Uterus (tissue), 4 donors: ENCODE measurements around the gene CNFN. TPM values are rescaled to one million over a fixed set of nuclear protein-coding genes. Genes with fewer than 3 reads are reported as not detected.

Experiments used
- DNase-seq, 2 donors: peaks; one replicate each; pipeline ENCODE4 v3.0.0-alpha.2; 2019 to 2020
- H3K27ac ChIP-seq, 2 donors: fragments of 200-600 bp; sonication (generic); 1 replicate in 1 of 2; 2 replicates in 1 of 2; pipeline ENCODE4 v1.5.1; 2016 to 2018
- H3K27me3 ChIP-seq, 2 donors: fragments of 200-600 bp; sonication (generic); one replicate each; pipeline ENCODE4 v1.5.1; 2018 to 2019; ENCODE audit warnings: control low read depth in 1 of 2
- H3K36me3 ChIP-seq, 2 donors: fragments of 200-600 bp; sonication (generic); one replicate each; pipeline ENCODE4 v1.5.1; 2019; ENCODE audit warnings: control low read depth in 1 of 2
- H3K4me1 ChIP-seq, 2 donors: fragments of 200-600 bp; sonication (generic); one replicate each; pipeline ENCODE4 v1.5.1; 2018 to 2019; ENCODE audit warnings: control low read depth in 1 of 2
- H3K4me3 ChIP-seq, 2 donors: fragments of 200-600 bp; sonication (generic); 1 replicate in 1 of 2; 2 replicates in 1 of 2; pipeline ENCODE4 v1.5.1; 2018 to 2019; ENCODE audit warnings: mild to moderate bottlenecking in 1 of 2
- H3K9me3 ChIP-seq, 2 donors: fragments of 200-600 bp; sonication (generic); one replicate each; pipeline ENCODE4 v1.5.1; 2019; ENCODE audit warnings: control low read depth in 1 of 2
- CTCF ChIP-seq, 4 experiments: fragments of 200-600 bp in 2 of 4; fragments of 450-650 bp in 2 of 4; sonication (generic) in 2 of 4; IDR thresholded peaks; one replicate each; pipeline ENCODE4 v1.5.1; 2016 to 2019; ENCODE audit warnings: antibody characterized with exemption in 4 of 4, mild to moderate bottlenecking in 2 of 4, moderate library complexity in 1 of 4
- POLR2A ChIP-seq, 2 donors: fragments of 450-650 bp; IDR thresholded peaks; one replicate each; pipeline ENCODE4 v1.6.1; 2016; ENCODE audit warnings: antibody characterized with exemption in 2 of 2, mild to moderate bottlenecking in 1 of 2, moderate library complexity in 1 of 2
- intact Hi-C: fragments of 100-400 bp; cut with DNase I; formaldehyde crosslinking; loops from one replicate; pipeline ENCODE4 v1.15.1; 2023; ENCODE audit warnings: low total_unique reads
- total RNA-seq, 4 donors: library from RNA; depleted of rRNA in 3 of 4; stranded (reverse); fragments of >200 nt in 3 of 4; gene quantifications; one replicate each; pipeline versions ENCODE4 v1.1.0 to v1.2.4, GENCODE V29; 2014 to 2023
- donor health status: DM: yes; HTN: yes; CAD: no.

Gene CNFN
- total RNA-seq, 4 donors from 2014 or later, result 2.6 TPM; not detected in 3

GRCh38 chr19:42362342-42362741 lies 27.8 kb downstream of the CNFN start:
- TF ChIP-seq POLR2A (IDR thresholded peaks at IDR 0.05) (no peak), CTCF (IDR thresholded peaks at IDR 0.05) (no peak)
- H3K36me3 ChIP-seq, result no peaks in the 10 kb centered on the region
- intact Hi-C loops, result no loop called here

GRCh38 chr19:42361545-42361910 lies 28.6 kb downstream of the CNFN start:
- H3K36me3 ChIP-seq, result no peaks in the 10 kb centered on the region
- no peak for DNase-seq
- intact Hi-C loops, result no loop called here
- no peak overlapping the region for H3K4me3 ChIP-seq
- TF ChIP-seq POLR2A (IDR thresholded peaks at IDR 0.05), result no peak
- TF ChIP-seq CTCF (IDR thresholded peaks at IDR 0.05), result no peak
- H3K27ac ChIP-seq, result no peak overlapping the region
- no peaks in the 10 kb centered on the region for H3K4me1 ChIP-seq
- no peaks in the 10 kb centered on the region for H3K27me3 ChIP-seq
- peaks cover 0 to 9% of the 10 kb centered on the region in 2 donors for H3K9me3 ChIP-seq

More at GRCh38 chr19:42362342-42362741, 27.8 kb downstream of the CNFN start:
- Histone ChIP-seq H3K4me1 (no peaks in the 10 kb centered on the region), H3K27ac (no peak overlapping the region), H3K27me3 (no peaks in the 10 kb centered on the region), H3K9me3 (peaks cover 0 to 9% of the 10 kb centered on the region in 2 donors), H3K4me3 (no peak overlapping the region)
- DNase-seq, result no peak

- TF ChIP-seq CTCF (IDR thresholded peaks at IDR 0.05) (no peak), POLR2A (IDR thresholded peaks at IDR 0.05) (no peak)
- peaks cover 0 to 9% of the 10 kb centered on the region in 2 donors for H3K9me3 ChIP-seq
- no peaks in the 10 kb centered on the region for H3K4me1 ChIP-seq
- no peaks in the 10 kb centered on the region for H3K27me3 ChIP-seq
- no peak overlapping the region for H3K4me3 ChIP-seq
- H3K27ac ChIP-seq, result no peak overlapping the region
- no peaks in the 10 kb centered on the region for H3K36me3 ChIP-seq
- no peak for DNase-seq
- intact Hi-C loops, result no loop called here
Measured at GRCh38 chr19:42360787-42361544, 29.1 kb downstream of the CNFN start.

GRCh38 chr19:42357290-42357689 lies 32.8 kb downstream of the CNFN start:
- Histone ChIP-seq H3K36me3 (no peaks in the 10 kb centered on the region), H3K27ac (no peak overlapping the region), H3K4me3 (no peak overlapping the region), H3K9me3 (no peaks in the 10 kb centered on the region), H3K27me3 (no peaks in the 10 kb centered on the region), H3K4me1 (no peaks in the 10 kb centered on the region)
- intact Hi-C loops, result no loop called here
- TF ChIP-seq CTCF (IDR thresholded peaks at IDR 0.05), result no peak
- no peak for TF ChIP-seq POLR2A (IDR thresholded peaks at IDR 0.05)
- no peak for DNase-seq

- Histone ChIP-seq H3K4me3 (no peak overlapping the region), H3K27ac (no peak overlapping the region), H3K9me3 (no peaks in the 10 kb centered on the region), H3K4me1 (no peaks in the 10 kb centered on the region), H3K36me3 (no peaks in the 10 kb centered on the region), H3K27me3 (no peaks in the 10 kb centered on the region)
- intact Hi-C loops, result no loop called here
- no peak for DNase-seq
- TF ChIP-seq POLR2A (IDR thresholded peaks at IDR 0.05) (no peak), CTCF (IDR thresholded peaks at IDR 0.05) (no peak)
Measured at GRCh38 chr19:42356686-42357085, 33.4 kb downstream of the CNFN start.
